Inferior parietal cortex (tissue), 1 donor: ENCODE results near the gene ESRP2.
A peak's percentile ranks its signal among the peaks of the same experiment; 100 is the strongest.

Source experiments
- DNase-seq: peaks from one replicate; pipeline ENCODE4 v3.0.0-alpha.2; 2016; ENCODE audit errors: extremely low spot score

The ESRP2 gene

DNA sequence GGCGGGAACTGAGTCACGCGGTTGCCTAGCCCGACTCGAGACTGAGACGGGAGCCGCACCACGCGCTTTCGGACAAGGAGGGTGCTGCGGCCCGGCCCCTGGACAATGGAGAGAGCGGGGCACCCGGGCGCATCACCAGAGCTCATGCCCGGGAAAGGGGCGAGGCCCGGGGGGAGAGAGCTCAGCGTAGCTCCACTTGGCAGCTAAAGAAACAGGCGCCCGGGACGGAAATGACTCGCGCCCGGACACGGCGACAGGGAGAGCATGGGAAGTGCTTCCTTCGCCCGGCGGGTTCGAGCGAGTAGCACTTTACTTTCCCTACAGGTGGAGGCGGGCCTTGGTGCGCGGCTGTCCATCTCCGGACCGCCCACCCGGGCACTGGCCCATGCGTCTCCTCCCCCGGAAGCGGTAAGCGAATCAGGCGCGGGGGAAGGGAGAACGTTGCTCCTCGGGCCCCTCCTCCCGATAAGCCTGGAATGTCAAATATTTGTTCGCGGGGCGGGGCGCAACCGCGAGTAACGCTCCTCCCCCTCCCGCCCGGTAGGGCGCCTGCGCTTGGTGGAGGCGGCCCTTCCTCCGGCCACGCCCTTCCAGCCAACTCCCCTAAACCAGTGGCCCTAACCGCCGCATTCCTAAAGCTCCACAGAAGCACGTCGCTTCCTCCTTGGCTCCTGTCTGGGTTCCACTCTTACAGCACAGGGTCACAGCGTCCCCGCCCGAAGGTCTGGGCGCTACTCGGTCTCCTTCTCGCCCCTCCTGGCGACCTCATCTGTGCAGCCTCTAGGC, 1.5 kb upstream of the ESRP2 start:
- DNase-seq, result peak; percentile 89

DNA sequence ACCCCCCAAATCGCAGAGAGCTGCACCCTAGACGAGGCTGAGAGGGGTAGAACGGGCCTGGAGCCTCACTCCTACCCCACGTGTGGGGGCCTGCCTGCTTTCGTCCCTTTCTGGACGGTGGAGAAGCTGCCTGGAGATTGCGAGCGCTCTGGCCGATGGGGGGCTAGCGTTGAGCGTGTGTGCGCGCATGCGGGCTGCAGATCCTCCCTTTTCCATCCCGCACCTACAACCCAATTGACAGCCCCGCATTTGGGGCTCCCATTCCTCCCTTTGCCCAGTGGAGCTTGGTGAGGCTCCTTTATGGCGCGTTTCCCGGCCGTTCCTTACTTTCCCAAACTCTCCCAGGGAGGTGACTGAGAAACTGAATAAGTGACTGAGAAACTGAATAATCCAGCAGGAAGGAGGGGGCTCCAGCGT, 907 bp upstream of the ESRP2 start:
- DNase-seq, result no peak

DNA sequence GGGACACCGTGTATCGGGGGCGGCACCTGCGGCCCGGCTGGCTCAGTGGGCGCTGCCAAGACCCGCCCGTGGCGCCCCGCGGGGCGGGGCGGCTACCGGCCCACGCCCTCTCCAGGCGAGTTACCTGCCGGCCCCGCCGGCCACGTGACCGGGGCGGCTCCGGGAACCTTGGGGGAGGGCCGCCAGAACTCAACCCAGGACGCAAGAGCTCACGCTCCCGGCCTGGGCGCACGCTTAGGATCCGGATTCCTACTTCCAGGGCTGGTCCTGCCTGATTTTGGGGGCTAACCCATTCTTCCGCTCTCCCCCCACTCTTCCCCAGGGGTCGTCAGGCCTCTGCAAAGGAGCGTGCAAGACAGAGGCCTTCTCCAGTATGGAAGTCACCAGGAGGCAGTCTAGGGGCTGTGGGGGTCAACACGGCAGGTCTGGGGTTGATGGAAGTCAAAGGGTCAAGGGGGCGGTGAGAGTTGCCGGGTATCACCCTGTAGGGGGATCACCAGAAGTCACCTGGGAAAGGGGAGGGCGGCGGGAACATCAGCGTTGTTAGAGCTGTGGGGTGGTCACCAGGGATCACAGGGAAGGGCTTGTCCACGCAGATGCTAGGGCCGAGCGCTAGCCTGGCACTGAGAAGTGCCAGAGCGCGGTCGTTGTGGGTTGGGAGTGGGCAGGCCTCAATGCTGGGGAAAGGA, 354 bp upstream of the ESRP2 start:
- no peak for DNase-seq

DNA sequence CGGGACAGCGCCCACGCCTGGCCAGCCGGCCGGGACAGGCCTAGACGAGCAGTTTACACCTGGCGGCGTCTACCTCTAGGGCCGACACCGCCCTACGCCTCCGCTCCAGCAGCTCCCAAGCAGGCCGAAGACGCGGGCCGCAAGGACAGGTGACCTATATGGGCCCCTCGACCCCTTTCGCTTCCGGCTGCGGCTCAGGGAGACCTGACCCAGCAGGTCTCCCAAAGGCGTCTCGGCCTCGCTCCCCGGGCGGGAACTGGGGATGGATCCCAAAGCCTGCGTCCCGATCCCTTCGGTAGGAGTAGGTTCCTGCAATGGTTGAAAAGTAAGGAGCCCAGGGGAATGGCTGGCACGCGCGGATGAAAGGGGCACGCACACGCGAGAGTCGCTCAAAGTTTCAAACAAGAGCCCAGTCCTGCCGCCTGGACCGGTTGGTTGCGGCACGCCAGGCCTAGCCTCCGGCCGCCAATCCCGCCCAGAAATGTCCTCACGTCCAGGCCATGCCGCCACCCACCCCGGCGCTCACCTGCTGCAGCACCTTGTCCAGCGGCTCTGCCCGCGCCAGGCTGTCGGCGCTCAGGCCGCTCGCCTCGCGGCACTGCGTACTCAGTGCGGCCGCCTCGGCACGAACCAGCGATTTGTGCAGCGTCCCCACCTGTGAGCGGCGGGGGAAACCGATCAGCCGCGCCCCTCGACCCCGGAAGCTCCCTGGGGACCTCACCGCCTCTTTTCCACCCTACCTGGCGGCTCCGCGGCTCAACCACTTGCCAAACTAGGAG, 630 bp downstream of the ESRP2 start:
- DNase-seq, result no peak

DNA sequence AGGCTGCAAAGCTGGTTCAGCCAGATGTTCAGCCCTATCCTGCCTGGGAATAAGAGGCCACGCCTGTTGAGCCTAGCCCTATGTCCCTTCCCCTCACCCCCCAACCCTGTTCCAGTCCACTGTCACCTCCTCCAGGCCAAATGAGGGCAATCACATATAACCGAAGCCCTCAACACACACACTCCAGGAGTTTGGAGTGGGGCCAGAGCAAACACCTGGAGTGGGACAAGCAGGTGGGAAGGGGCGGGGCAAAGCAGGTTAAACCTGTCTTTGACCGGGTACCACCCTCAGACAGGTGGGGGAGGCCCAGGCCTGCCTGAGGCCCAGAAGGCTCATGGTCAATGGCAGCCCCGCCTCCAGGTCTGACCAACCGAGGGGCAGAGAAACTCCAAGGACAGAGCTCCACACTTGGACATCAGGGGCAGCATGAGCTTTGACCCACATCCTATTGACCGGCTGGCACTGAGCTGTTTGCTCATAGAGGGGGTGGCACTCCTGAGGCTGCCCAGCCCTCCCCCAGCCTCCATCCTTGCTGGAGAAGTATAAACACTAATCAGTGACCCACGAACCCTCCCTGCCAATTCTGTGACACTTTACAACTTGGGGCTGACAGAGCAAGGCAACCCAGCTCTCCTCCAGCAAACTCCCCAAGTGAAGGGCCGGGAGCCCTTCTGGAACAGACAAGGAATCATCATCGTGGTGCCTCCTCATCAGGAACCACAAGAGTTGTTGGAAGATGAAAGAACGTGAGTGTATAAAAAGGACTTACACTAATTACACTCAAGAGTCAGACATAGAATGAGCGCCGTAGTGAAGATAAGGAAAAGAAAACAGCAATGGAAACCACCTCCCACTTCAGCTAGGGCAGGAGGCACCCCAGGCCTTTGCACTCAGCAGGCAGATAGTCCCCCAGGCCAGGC, 1.5 kb downstream of the ESRP2 start:
- no peak for DNase-seq

DNA sequence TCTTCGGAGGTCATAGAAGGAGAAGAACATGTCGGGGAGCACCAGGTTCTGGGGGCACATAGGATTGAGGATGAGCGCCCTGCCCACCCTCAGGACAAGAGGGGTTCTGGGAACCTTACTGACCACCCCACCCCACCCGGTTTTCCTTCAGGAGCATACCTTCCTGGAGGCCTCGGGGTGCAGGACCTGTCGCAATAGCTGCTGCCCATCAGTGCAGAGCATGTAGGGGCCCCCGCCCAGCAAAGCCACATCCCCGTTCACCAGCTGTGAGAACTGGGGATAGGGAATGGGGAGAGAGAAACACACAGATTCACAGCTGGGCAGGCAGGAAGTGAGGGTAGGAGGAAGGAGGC, 2.1 kb downstream of the ESRP2 start:
- no peak for DNase-seq

DNA sequence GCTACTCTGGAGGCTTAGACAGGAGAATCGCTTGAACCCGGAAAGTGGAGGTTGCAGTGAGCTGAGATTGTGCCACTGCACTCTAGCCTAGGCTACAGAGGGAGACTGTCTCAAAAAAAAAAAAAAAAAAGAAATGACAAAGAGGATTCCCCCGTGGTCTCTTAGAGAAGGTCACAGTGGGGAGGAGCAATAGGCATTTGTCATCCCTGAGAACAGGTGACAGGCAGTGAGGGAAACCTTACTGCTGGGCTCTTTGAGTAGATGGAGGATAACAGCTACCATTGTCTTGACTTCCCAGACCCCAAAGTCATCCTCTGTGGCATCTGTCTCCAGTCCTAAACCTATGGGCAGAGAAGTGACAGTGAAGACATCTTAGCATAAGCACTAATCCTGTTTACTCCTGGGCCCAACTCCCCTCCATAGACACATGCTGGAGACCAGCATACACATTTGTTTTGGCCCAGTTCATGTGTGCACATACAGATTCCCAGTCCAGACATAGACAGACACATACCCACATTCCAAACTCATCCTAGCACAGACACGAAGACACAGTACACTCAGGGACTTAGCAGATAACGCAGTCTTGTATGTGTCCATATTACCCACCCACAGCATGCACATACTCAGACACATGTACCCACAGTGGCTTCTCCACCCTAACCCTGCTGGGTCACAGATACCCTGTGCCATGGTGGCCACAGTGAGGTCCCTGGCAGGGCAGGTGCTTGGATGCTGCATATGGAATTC, 2.7 kb downstream of the ESRP2 start:
- DNase-seq, result no peak

DNA sequence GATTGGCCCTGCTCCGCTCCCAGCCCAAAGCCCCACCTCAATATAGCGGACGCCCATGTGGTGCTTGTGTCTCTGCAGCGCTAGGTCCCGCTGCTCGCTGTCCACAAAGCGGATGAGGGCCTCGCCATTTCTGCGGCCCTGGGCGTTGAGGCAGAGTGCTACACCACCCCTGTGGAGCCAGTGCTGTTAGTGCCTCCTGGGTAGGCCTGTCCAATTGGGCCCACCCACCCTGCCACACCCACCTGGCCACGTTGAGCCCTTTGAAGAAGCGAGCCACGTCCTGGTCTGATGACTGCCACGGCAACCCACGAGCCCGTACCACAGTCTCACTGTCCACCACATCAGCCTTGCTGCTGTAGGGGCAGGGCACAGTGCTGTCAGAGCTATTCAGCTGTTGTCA, 3.6 kb downstream of the ESRP2 start:
- DNase-seq, result no peak

DNA sequence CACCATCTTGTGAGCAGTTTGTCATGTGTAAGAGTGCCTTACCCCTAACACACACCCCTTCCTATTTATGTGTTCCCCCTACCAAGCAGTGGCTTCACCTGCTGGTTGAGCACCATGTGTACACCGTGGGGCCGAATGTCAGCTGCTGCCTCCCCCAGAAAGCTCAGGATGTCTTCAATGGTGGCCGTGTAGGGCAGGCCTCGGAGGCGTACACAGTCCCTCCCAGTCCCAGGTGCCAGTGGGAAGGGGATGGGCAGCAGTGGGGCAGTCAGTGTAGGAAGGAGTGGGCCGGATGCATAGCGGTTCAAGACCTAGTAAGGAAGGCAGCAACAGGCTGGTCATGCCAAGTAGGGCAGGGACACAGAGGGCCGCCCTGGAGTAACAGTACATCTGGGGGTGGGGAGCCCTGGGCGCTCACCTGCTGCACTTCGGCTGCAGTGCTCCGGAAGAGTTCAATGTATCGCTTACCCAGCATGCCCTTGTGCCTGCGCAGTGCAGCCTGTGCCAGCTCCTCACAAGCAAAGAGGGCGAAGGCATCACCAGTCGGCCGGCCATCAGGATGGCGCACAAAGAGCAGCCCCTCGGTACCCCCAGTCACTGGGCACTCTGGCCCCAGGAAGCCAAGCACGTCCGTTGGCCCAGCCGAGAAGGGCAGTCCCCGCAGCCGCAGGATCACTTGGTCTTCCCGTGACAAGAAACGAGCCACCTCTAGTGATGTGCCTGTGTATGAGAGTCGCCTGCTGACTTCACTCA, 4.4 kb downstream of the ESRP2 start:
- no peak for DNase-seq

DNA sequence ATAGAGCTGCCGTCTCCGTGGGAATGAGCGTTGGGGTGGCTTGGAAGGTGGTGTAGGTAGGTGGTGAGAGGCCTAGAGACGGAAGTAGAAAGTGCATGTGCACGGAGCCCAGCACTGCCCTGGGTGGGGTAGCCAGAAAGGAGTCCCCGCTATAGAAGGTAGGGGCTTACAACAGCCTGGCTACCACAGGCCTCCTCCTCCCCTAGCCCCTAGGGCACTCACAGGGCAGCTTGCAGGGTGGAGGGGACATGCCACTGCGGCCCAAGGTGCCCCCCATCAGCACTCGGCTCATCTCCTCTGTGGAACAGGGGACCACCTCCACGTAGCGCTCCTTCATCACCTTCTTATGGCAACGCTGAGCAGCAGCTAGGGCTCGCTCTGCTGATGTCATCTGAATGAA, 5.0 kb downstream of the ESRP2 start:
- no peak for DNase-seq

DNA sequence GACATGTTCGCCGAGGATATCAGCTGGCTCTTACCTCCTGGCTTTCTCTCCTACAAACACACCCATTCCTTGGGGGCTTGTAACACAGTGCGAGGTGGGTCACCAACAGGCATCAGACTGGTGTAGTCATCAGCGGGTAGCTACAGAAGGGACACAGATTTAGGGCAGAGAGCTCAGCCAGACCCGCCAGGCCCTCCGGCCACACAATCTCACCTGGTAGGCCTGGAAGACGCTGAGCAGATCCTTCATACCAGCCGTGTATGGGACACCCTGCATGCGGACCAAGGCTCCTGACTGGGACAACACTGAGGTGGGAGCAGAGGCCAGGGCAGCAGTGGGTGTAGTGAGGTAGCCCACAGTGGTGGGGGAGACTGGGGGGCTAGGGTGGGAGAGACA, 5.8 kb downstream of the ESRP2 start:
- DNase-seq, result no peak

DNA sequence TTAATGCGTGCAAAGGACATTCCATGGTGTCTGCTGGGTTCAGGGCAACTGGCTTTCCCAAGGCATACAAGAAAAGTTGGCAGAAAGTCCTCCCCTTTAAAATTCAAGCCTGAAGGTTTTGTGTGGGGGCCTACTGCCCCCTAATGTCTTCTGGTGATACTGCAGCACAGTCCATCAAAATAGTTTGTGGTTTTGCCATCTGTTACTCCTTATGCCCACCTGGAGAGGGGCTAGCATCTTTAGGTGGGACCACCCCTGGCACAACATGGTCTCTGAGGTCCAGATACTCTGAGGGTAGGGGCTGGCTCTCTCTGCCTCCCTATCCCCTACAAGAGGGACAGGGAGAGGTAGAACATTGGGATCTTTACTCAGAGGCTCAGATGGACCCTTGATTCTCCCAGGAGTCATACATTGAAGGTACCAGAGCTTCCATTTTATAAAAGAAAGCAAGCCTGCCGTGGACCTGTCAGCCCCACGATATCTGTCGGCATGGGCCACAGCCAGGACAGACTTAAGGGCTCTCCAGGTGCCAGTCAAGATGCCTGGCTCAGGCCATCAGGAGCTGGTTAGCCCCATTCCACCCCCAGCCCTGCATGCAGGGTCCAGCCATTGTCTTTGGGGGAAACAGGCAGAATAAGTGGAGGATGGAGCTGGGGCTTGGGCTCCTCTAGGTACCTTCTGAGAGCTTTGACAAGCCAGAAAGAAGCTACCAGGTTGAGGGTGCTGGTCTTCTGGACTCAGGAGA, 6.3 kb downstream of the ESRP2 start:
- peak; percentile 91 for DNase-seq

DNA sequence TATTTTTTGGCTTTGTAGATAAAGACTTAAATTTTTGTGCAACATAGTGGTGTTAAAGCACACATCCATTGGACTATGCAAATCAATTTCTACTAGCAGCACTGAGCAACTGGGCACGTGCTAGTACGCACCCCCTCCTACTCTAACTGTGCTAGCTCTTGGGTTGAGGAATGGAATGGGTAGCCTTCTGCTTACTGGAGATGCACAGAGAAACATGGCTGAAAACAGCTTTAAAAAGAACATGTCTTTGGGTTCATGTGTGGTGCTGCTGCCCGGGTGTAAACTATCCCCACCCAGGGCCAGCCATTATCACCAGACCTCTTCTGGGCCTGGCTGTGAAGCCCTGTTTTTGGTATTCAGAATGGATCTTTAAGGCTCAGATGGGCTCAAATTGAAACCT, 7.3 kb downstream of the ESRP2 start:
- DNase-seq, result no peak

DNA sequence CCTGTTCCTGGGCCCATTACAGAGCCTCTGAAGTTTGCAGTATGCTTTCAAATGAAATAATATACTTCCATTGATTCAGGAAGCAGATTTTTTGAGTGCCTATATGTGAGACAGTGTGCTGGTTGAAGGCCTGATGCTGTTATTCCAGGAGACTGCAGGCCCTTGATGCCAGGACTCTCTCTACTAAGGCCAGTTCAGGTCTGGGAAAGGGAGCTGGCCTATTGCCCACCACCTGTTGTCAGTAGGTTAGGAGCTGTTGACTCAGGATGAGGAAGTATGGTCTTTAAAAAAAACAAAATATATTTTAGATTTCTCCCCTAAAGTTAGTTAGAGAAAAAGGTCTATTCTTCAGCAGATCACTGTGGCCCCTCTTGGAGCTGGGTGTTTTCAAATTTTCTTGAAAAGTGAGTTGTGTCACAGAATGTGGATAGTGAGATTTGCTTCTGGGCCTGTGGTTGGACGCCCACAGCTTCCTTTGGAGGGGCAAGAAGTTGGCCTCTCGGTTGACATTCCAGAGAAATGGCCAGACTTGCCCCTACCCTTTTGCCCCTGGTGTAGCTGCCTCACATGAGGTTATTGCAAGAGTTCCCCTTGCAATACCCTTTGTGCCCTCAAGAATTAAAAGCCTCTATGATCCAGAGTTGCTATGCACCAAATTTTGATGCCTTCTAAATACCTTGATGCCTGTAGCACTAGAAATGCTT, 7.9 kb downstream of the ESRP2 start:
- DNase-seq, result no peak

DNA sequence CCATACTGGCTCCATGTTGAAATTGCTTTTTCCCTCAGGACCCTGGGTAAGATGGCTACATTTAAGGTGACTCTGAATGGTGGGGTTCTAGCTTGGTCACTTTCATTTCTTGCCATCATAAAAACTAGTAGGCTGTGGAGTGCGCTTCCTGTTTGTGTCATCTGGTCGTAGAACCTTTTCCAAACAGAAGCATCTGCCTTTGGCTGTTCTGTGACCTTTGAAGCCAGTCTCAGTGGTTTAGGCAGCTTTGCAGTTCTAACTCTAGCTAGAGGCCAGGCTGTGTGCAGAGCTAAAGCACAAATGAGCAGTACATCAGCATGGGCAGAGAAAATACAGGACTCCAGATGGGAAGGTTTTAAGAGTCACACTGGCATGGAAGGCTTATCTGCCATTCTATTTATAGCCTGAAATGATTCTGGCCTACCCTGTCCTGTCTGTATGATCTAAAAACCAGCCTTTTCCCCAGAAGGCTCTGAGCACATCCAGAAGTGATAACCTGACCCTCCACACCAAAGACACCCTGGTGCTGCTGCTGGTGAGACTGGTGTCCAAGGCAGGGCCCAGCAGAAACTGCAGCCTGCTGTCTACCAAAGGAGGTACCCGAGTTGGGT, 8.6 kb downstream of the ESRP2 start:
- no peak for DNase-seq

DNA sequence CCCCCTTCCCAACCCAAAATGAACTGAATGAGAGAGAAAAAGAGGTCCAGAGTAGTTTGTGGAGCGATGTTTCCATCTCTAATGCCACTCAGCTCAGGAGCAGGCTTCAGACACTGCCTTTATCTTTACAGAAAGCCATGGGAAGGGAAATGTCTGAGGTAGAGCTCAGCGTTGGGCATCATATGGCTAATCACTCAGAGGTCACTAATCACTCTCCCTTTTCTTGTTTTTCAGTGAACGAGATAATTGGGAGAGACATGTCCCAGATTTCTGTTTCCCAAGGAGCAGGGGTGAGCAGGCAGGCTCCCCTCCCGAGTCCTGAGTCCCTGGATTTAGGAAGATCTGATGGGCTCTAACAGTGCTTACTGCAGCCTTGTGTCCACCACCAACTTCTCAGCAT, 9.8 kb downstream of the ESRP2 start:
- DNase-seq, result no peak

DNA sequence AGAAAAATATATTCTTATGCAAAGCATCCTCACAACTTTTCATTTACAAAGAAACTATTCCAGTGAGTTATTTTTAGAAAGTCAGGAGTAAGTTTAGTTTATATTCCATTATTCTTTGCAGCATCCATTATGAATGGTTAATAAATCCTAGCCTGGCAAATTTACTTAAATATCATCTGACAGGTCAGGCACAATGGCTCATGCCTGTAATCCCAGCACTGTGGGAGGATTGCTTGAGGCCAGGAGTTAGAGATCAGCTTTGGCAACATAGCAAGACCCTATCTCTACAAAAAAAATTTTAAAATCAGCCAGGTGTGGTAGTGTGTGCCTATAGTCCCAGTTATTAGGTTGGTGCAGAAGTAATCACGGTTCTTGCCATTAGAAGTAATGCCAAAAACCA, 12.9 kb downstream of the ESRP2 start:
- no peak for DNase-seq

DNA sequence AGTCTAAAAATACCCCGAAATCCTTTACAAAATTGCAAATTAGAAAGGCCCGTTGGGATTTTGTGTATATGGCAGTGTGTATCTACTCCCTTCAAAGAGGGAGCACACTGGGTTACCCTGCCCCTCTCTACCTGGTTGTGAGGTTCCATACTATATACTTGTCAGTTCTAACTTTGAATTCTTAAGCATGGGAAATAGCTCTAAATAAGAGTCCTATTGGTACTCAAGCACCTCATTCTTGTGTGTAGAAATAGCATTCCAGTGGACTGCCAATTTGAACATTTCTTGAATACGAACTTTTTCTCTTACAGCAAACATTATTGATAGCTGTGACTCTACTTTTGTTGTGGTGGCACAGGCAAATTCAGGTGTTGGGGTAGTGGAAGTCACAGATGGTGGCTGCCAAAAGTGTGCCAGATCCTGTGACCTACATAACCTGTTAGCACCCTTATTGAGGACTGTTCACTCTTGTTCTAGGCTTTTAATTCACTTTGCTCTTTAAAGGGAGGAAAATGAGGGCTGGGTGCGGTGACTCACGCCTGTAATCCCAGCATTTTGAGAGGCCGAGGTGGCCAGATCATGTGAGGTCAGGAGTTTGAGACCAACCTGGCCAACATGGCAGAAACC, 16.1 kb downstream of the ESRP2 start:
- DNase-seq, result no peak
